Nucleus accumbens (tissue), 56 donors: ENCODE measurements around the gene ORAI1.

Experiments used
- DNase-seq, 56 donors: peaks; one replicate each; lab custom pipeline; 2025; lab: John Stamatoyannopoulos, UW

The ORAI1 gene

DNA sequence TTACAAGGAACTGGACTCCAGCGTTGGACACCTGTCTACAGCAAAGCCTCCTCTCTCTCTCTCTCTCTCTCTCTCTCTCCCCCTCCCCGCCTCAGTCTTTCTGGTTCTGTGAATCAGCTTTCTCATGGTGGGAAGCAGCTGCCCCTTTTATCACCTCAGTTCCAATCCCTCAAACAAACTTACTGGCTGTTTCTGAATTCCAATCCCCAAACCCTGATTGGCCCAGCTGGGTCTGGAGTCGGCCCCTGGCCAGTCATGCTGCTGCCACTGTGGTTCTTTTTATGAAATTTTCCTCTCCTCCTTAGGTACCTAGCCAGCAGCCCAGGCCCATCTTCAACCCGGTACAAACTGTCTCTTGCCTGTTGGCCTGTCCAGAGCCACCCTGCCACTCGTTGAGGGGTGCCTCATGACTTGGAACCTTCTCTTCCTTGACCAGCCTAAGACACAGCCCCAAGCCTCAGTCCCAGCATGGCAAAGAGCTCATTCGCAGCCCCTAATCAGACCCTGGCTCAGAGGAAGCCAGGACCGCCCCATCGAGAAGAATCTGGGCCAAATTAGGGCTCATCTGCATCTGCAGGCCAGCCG is 52.5 kb downstream of the ORAI1 start:
- DNase-seq, result no peak

DNA sequence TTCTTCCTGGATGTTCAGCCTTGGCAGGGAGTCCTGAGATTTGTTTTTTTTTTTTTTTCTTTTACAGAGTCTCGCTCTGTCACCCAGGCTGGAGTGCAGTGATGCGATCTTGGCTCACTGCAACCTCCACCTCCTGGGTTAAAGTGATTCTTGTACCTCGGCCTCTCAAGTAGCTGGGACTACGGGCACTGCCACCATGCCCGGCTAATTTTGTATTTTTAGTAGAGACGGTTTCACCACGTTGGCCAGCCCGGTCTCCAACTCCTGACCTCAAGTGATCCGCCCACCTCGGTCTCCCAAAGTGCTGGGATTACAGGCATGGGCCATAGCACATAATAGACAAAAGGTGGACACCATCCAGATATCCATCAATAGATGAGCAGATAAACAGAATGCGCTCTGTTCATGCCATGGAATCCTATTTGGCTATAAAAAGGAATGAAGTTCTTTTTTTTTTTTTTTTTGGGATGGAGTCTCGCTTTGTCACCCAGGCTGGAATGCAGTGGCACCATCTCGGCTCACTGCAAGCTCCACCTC is 53.4 kb downstream of the ORAI1 start:
- DNase-seq, result peak in 2 of 56 donors; percentile 19 to 43

DNA sequence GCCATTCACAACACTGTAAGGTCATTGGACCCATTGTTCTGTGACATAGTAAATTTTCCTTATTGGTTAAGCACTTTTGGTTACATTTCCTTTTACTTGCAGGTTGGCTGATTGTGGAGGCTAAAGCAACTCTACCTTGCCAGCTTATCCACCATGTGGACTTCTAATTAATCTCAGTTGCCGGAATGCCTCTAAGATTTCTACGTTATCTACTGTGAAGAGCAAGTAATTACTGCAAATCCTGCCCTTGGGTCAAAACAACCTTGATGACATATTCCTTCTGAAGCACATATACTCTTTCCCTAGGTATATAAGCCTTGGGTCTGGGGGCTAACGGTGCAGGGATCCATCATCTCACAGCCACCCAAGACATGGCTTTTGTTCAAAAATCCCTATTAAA is 62.6 kb downstream of the ORAI1 start:
- DNase-seq, result no peak

DNA sequence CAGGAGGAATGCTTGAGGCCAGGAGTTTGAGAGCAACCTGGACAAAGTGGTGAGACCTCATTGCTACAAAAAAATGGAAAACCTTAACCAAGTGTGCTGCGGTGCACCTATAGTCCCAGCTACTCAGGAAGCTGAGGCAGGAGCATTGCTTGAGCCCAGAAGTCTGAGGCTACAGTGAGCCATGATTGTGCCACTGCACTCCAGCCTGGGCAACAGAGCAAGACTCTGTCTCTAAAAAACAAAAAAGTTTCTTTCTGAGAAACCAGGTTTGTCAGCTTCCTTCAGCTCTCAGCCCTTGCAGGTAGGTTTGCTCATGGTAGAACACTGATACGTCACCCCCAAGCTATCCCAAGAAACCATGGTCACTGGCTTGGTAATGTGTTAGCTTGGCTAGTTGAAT is 63.1 kb downstream of the ORAI1 start:
- DNase-seq, result no peak
